ENCODE data around the gene BCAS4.

The BCAS4 gene

GRCh38 chr20:50848846-50849673, 54.2 kb downstream of the BCAS4 start:
- Histone ChIP-seq H3K9me3 (ENCODE audit: control insufficient read depth, insufficient read depth, low read depth, low read length) (no peaks in the 10 kb centered on the region), H3K36me3 (ENCODE audit: control insufficient read depth in 2 of 2, insufficient read depth in 1 of 2, low read length in 2 of 2) (peaks cover 0 to 3% of the 10 kb centered on the region in 2 experiments; a peak in 1 of 3 replicates), H3K27ac (ENCODE audit: extremely low read depth, low read depth, low read length) (no peak overlapping the region), H3K4me3 (ENCODE audit: low read depth, low read length) (no peak overlapping the region), H3K4me1 (ENCODE audit: control insufficient read depth, insufficient read depth, low read length) (peaks cover 4% of the 10 kb centered on the region; the same call in 1 of the 2 replicates)
- CTCF ChIA-PET, result interaction anchor here (0.7 to 0.8 kb wide), 2 partner anchors 18 to 1296 kb away, joined by 3 read pairs; no protein-coding TSS in a partner anchor
- POLR2A ChIA-PET, result interaction anchor here (0.6 kb wide), 1 partner anchor 15 kb away, joined by 5 read pairs; no protein-coding TSS in a partner anchor
- TF ChIP-seq ZIC2 (tag by site-specific recombination; IDR thresholded peaks at IDR 0.05) (peak; percentile 51), ZNF391 (tag by site-specific recombination; IDR thresholded peaks at IDR 0.05; ENCODE audit: borderline replicate concordance, low read depth) (no peak)

GRCh38 chr20:50850721-50851286, 55.9 kb downstream of the BCAS4 start:
- H3K4me1 ChIP-seq (ENCODE audit: control insufficient read depth, insufficient read depth, low read length), result no peaks in the 10 kb centered on the region
- CTCF ChIA-PET, result no interaction called here
- POLR2A ChIA-PET, result no interaction called here

GRCh38 chr20:50852085-50852484, 57.2 kb downstream of the BCAS4 start:
- ChIA-PET POLR2A (no interaction called here), CTCF (no interaction called here)
- Histone ChIP-seq H3K4me1 (ENCODE audit: control insufficient read depth, insufficient read depth, low read length) (no peaks in the 10 kb centered on the region), H3K9me3 (ENCODE audit: control insufficient read depth, insufficient read depth, low read depth, low read length) (no peaks in the 10 kb centered on the region), H3K4me3 (ENCODE audit: low read depth, low read length) (no peak overlapping the region), H3K27ac (ENCODE audit: extremely low read depth, low read depth, low read length) (no peak overlapping the region), H3K36me3 (ENCODE audit: control insufficient read depth in 2 of 2, insufficient read depth in 1 of 2, low read length in 2 of 2) (peaks cover 0 to 3% of the 10 kb centered on the region in 2 experiments; a peak in 1 of 3 replicates)
- no peak for TF ChIP-seq PBX3 (CRISPR knock-in tag; IDR thresholded peaks at IDR 0.05)
- TF ChIP-seq ZNF175 (tag by site-specific recombination; IDR thresholded peaks at IDR 0.05), result no peak
- TF ChIP-seq ZNF692 (tag by site-specific recombination; IDR thresholded peaks at IDR 0.05), result no peak
- TF ChIP-seq ZNF214 (tag by site-specific recombination; IDR thresholded peaks at IDR 0.05; ENCODE audit: borderline replicate concordance), result no peak
- no peak for TF ChIP-seq ZSCAN16 (tag by site-specific recombination; IDR thresholded peaks at IDR 0.05)
- TF ChIP-seq EGR2 (tag by site-specific recombination; IDR thresholded peaks at IDR 0.05; ENCODE audit: low read depth), result no peak
- no peak for TF ChIP-seq ZNF23 (tag by site-specific recombination; IDR thresholded peaks at IDR 0.05; ENCODE audit: borderline replicate concordance)
- no peak for TF ChIP-seq ZSCAN5A (tag by site-specific recombination; IDR thresholded peaks at IDR 0.05)
- TF ChIP-seq TSHZ1 (tag by site-specific recombination; IDR thresholded peaks at IDR 0.05; ENCODE audit: borderline replicate concordance), result no peak
- no peak for TF ChIP-seq ZNF24 (tag by site-specific recombination; IDR thresholded peaks at IDR 0.05)
- no peak for TF ChIP-seq ZNF596 (tag by site-specific recombination; IDR thresholded peaks at IDR 0.05)
- no peak for TF ChIP-seq ZNF362 (tag by site-specific recombination; IDR thresholded peaks at IDR 0.05)
- no peak for TF ChIP-seq HOXA7 (CRISPR knock-in tag; IDR thresholded peaks at IDR 0.05; ENCODE audit: borderline replicate concordance)
- no peak for TF ChIP-seq ZNF394 (tag by site-specific recombination; IDR thresholded peaks at IDR 0.05; ENCODE audit: borderline replicate concordance)
- no peak for TF ChIP-seq ZSCAN4 (tag by site-specific recombination; IDR thresholded peaks at IDR 0.05)

More at GRCh38 chr20:50850721-50851286, 55.9 kb downstream of the BCAS4 start:
- no peak overlapping the region for H3K4me3 ChIP-seq (ENCODE audit: low read depth, low read length)
- H3K27ac ChIP-seq (ENCODE audit: extremely low read depth, low read depth, low read length), result no peak overlapping the region
- peaks cover 0 to 3% of the 10 kb centered on the region in 2 experiments; a peak in 1 of 3 replicates for H3K36me3 ChIP-seq (ENCODE audit: control insufficient read depth in 2 of 2, insufficient read depth in 1 of 2, low read length in 2 of 2)
- no peaks in the 10 kb centered on the region for H3K9me3 ChIP-seq (ENCODE audit: control insufficient read depth, insufficient read depth, low read depth, low read length)
- TF ChIP-seq GLIS1 (tag by site-specific recombination; IDR thresholded peaks at IDR 0.05) (peak; percentile 25; the same call in 1 of the 2 replicates), ZNF341 (tag by site-specific recombination; IDR thresholded peaks at IDR 0.05; ENCODE audit: low read depth) (no peak), ZNF664 (tag by site-specific recombination; IDR thresholded peaks at IDR 0.05) (peak; percentile 51; the same call in 1 of the 2 replicates), KLF1 (tag by site-specific recombination; IDR thresholded peaks at IDR 0.05) (peak; percentile 57; the same call in 1 of the 2 replicates)
